ENCODE results near the gene SPRED2. TPM values are rescaled to one million over a fixed set of nuclear protein-coding genes. Genes with fewer than 3 reads are reported as not detected.

The SPRED2 gene
- total RNA-seq, 1 donor = 9.5 TPM

DNA sequence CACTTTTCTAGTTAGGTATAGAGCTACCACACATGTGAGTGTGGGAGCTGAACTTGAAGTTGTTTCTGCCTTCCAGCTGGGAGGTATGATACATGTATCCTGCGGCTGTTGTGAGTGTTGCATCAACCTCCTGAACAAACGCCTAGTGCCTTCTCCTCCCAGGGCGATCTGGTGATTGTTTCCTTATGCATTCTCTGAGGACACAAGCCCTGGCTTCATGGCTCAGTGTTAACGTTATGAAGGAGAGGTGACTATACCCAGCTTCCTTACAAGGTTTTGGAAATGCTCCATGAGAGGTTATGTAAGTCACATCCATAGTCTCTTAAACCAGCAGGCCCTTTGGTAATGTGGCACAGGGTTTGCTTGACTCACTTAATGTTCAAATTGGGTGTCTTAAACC lies 64.9 kb downstream of the SPRED2 start:
- TF ChIP-seq, protein P1, sequence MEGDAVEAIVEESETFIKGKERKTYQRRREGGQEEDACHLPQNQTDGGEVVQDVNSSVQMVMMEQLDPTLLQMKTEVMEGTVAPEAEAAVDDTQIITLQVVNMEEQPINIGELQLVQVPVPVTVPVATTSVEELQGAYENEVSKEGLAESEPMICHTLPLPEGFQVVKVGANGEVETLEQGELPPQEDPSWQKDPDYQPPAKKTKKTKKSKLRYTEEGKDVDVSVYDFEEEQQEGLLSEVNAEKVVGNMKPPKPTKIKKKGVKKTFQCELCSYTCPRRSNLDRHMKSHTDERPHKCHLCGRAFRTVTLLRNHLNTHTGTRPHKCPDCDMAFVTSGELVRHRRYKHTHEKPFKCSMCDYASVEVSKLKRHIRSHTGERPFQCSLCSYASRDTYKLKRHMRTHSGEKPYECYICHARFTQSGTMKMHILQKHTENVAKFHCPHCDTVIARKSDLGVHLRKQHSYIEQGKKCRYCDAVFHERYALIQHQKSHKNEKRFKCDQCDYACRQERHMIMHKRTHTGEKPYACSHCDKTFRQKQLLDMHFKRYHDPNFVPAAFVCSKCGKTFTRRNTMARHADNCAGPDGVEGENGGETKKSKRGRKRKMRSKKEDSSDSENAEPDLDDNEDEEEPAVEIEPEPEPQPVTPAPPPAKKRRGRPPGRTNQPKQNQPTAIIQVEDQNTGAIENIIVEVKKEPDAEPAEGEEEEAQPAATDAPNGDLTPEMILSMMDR (IDR thresholded peaks at IDR 0.05; ENCODE audit: insufficient read depth, low read depth, low read length) = no peak
- DNase-seq (ENCODE audit: low read depth) = peak; percentile 96
- H3K4me3 ChIP-seq (ENCODE audit: low read depth, low read length) = no peak overlapping the region

DNA sequence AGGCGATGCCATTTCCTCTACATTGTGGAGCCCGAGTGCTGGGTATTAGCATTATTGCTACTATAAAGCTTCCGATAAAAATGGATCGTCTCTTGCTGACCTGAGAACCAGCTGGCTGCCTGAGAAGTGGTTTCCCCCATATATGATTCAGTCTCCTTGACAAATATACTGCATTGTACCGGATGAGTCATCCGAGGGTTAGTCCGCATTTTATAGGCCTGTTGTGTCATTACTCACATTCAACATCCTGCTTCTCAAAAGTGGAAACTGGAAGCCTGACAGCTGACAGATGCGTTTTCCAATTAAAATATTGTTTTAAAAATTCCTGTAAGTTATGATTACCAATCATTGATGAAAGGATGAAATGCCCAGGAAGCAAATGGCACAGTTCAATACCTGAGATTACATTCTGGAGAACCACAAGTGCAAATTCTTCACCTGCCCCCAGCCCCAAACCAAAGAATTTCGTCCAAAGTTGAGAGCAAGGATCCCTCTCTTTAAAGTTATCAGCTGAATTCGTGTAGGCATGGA lies 65.7 kb downstream of the SPRED2 start:
- TF ChIP-seq, protein P1 (IDR thresholded peaks at IDR 0.05; ENCODE audit: insufficient read depth, low read depth, low read length) = no peak
- peak; percentile 97 for DNase-seq (ENCODE audit: low read depth)
- peak overlapping the region; percentile 22 for H3K4me3 ChIP-seq (ENCODE audit: low read depth, low read length)

DNA sequence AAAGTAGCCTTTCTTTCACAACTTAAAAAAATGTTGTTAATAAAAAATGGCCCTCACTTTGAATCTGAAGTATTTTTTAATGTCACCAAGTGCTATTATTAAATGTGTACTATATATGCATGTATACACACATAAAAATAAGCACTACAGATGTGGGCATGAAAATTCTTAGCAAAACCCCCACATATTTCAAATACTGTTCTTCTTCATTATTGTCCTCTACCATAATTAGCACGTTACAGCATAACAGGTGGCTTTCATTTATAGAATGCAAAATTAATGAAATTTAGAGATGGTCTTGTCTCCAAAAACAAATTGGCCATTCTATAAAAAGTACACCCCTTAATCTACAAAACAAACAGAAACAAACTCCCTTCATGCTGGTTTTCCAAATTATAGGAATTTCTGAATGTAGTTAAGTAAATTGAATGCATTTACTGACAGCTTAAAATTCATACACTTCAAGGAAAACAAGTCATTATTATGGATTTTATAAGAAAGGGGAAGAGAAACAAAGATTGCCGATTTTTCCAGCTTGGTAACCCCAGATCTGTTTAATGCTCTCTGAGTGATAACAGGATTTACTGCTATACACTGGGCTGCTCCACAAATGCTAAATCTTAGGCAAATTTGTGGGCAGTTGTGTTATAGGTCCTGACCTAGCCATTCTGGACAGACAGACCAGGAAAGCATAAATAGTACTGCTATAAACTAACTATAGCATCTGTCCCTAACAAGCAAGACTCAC lies 67.2 kb downstream of the SPRED2 start:
- no peak overlapping the region for H3K4me3 ChIP-seq (ENCODE audit: low read depth, low read length)
- TF ChIP-seq, protein P1 (IDR thresholded peaks at IDR 0.05; ENCODE audit: insufficient read depth, low read depth, low read length) = no peak
- peak; percentile 60 for DNase-seq (ENCODE audit: low read depth)

DNA sequence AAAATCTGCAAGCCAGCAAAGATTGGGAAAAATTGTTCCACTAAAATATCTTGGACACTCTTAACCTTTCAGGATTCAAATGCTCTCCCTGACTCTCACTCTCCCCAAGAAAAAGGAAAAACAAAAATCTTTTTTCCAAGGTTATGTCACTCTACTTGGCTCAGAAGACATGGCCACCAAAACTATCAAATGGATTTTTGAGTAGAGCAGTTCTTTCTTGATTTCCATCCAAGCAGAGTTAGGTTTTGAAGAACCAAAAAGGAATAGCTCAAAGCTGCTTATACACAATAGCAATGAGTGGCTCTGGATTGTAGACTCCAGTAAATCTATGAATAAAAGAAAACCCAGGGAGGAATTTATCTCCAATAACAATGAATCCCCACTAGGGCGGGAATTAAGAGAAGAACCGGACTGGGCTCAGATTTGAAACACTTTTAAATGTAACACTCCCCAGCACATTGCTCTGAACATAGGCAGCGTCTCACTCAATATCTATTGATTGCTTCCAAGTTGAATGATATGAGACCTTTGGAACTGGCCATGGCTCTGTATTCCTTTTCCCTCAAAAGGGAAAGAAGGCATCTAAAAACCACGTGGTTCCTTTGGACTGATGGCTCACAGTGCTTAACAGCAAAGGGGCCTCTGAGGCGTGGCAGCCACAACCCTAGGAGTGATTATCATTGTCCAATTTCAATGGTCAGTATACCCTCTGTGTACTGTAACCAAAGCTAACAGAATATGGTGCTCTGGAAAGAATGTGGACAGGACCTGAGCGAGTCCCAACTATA lies 68.3 kb downstream of the SPRED2 start:
- H3K4me3 ChIP-seq (ENCODE audit: low read depth, low read length) = no peak overlapping the region
- TF ChIP-seq, protein P1 (IDR thresholded peaks at IDR 0.05; ENCODE audit: insufficient read depth, low read depth, low read length) = no peak
- no peak for DNase-seq (ENCODE audit: low read depth)

DNA sequence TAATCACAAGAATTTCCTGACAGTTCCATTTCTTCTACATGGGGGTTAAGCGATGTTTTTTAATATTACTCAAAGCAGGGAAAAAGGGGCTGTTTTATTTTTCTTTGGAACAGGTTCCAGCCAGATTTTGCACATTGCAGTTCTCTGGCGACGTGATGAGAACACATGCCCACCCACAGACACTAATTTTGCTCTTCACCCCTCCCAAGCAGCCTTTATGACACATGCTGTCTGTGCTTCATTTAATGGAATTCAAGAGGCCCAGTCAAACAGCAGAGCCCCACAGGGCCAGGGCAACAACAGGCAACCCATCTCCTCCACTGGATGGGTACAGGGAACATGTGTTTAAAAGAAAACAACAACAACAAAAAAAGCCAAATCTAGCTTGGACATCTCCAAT lies 70.8 kb downstream of the SPRED2 start:
- no peak overlapping the region for H3K4me3 ChIP-seq (ENCODE audit: low read depth, low read length)
- TF ChIP-seq, protein P1 (IDR thresholded peaks at IDR 0.05; ENCODE audit: insufficient read depth, low read depth, low read length) = no peak
- DNase-seq (ENCODE audit: low read depth) = no peak

DNA sequence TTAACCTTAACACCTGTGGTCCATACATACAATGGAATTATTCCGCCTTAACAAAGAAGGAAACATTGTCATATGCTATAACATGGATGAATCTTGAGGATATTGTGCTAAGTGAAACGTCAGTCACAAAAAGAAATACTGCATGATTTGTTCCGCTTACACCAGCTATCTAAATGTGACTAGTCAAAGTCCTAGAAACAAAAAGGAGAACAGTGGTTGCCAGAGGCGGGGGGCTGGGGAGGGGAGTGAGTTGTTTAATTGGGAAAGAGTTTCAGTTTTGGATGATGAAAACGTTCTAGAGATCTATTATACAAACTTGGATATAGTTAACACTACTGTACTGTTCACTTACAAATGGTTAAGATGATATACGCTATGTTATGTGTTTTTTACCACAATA lies 72.0 kb downstream of the SPRED2 start:
- no peak for DNase-seq (ENCODE audit: low read depth)
- H3K4me3 ChIP-seq (ENCODE audit: low read depth, low read length) = no peak overlapping the region
- TF ChIP-seq, protein P1 (IDR thresholded peaks at IDR 0.05; ENCODE audit: insufficient read depth, low read depth, low read length) = no peak

Measured in fibroblast of villous mesenchyme (primary cell).